NCI-H446 (cell line): ENCODE measurements around the gene CYP4V2.

Experiments used
- DNase-seq, 2 experiments: peaks; one replicate each; lab custom pipeline; 2025; lab: John Stamatoyannopoulos, UW

Gene CYP4V2

DNA sequence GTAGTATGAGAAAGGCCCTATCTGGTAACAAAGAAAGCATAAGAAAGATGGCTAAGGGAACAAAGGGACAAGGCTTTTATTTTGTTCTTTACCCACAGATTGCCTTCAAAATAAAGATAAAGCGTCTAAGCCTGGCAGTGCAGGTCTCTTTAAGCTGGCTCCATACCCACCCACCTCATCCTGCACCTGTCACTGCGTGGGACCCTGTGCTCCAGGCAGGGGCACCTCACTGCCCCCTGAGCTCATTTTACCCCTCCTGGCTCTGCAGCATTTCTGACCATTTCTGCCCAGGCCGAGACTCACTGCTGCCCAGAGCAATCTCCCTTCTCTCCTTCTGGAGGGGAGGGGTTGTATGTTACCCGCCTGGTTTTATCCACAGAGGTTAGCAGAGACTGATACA, 1.7 kb upstream of the CYP4V2 start:
- DNase-seq, result no peak

DNA sequence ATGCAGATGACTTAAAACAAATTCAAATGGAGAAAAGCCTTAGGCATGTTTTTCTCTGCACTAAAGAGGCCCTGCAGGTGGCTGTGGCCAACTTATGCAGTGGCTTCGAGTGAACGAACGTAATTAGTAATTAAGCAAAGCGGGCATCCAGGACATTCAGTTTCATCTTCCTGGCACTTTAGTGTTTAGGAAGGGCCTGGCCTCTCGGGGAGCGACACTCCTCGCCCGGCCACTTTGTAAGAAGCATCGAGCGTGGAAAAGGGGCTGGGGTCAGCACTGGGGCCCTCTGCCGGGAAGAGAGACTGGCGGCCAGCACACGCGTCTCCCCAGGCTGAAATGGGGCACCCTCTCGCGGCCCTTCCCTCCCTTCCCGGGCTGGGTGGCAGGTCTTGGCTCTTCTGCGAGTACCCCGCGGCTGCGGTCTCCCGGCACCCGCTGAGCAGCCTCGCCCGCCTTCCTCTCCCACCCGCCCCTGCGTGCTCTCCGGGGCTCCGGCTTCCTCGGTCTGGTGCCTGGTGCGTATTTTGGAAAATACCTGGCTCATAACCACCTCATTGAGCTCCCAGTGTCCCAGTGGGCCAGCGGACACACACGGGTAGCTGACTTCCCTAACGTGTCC, 677 bp upstream of the CYP4V2 start:
- DNase-seq, result no peak

DNA sequence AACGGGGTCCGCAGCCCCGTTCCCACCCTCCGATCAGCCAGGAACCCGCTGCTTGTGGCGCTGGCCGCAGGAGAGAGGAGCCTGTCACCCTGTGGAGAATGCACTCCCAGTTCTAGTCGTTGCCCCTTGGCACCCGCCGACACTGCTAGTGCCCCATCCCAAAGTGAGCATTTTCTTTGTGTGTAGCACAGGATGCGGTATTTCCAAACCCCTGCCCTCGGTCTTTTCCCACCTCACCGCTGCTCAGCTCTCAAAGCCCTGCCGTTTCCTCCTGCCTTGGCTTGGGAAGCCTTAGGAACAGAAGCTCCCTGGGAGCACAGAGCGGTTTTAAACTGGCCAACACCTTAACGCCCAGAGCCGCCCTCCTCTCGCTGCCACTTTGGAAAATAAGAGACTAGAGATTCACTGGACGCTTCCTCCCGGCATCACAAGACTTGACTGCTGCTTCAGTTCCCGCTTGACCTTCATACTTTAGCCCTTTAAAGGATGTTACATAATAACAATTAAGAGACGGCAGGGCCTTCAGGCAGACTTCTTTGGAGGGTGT, 772 bp downstream of the CYP4V2 start:
- no peak for DNase-seq

DNA sequence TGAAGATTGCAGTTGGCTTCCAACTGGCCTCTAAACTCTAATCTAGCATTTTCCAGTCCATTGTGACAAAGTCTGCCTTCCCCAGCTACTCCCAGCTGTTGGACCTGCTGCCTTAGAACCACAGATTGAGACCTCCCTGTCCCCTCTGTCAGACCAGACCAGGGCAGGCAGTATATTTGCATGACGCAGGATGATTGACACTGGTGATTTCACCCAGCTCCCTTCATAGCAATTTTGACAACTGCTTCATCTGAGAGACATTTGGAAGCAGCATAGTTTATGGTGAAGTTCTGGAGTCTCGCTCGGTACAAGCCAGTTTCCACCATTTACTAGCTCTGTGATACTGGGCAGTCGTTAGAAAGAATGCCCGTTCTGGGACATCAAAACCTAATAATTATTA, 2.5 kb downstream of the CYP4V2 start:
- DNase-seq, result no peak

DNA sequence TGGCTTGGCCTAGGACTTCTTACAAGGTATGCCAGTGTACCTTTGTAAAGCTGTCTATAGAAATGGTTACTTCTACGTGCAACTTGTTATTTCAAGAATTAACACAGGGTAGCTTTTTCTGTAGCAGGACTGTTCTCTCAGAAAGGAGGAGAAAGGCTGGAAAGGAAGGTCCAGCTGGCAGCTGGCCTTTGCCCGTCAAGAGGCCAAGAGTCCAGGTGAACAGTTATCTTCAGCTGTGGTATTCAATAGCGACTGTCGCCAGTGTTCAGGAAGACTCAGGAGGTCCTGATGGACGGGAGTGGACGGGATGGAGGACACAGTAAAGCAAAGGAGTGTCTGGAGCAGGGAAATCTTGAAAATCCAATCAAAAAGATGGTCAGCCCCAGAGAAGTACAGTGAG, 4.7 kb downstream of the CYP4V2 start:
- no peak for DNase-seq

DNA sequence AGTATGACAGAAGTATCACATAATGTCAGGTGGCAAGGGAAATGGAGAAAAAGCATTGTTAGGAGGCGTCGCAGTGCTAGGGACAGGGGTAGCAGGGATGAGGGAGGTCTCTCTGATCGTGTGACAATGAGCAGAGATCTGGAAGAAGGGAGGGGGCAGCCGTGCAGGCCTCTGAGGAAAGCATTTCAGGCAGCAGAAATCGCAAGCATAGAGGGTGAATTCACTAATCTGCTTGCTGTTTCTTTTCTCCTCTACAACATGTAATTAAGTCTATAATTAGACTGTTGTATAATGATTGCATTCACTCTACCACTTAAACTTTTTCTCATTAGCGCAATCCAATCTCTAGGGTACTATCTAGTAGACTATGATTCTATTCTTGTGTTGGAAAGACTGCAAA, 9.1 kb downstream of the CYP4V2 start:
- DNase-seq, result no peak

DNA sequence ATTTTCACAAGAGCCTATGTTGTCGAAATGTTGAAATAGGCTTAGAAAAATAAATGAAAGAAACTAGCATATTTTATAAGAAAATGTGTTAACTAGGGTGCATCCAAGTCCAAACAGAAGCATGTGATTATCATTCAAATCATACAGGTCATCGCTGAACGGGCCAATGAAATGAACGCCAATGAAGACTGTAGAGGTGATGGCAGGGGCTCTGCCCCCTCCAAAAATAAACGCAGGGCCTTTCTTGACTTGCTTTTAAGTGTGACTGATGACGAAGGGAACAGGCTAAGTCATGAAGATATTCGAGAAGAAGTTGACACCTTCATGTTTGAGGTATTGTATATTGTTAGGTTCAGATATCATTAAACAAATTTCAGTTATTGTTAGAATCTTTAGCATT, 9.6 kb downstream of the CYP4V2 start:
- no peak for DNase-seq

DNA sequence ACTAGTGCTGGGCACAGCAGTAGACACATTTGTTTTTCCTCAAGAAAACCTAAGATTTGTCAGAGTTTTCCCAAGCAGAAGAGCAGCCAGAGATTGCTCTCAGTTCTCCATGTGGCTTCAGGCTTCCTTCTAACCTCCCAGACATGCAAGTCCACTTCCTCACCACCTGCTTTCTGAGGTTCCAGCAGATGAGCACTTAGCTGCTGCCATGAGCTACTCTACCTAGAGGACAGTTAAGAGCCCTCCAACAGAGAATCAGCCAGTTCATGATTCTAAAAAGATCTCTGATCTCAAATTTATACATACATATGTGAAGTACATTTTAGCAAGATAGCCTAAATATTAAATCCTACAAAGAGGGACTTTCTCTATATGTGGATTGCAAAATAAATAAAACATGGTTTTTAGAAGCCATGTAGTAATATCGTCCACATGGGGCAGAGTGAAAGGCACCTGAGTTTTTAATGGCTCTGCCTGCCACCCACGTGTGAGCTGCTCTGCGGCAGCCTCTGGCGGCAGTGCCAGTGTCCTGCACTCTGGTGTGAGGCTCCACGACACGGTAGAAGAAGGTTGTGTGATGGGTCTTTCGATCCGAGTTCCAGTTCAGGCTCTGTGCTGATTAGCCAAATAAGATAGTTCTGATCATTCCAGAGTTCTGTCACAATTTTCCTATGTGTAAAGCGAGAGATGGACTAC, 10.3 kb downstream of the CYP4V2 start:
- DNase-seq, result no peak

DNA sequence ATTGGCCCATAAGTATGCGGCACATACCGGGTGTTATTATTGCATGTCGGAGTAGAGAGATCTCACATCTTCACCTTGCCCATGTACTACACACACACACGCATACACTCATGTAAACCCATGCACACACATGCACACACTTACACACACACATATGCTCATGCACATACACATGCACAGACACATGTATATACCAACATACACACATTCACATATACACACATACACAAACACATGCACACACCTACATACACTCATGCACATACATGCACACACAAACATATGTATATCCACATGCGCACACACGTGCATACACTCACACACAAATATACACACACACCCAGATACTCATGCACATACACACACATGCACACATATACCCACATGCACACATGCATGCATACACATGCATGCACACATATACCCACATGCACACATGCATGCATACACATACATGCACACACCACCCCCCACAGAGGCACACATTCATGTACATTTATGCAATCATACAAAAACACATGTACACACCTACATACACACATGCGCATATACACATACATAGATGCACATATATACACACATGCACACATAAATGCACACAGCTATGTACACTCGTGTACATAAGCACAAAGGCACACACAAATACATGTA, 11.2 kb downstream of the CYP4V2 start:
- no peak for DNase-seq

DNA sequence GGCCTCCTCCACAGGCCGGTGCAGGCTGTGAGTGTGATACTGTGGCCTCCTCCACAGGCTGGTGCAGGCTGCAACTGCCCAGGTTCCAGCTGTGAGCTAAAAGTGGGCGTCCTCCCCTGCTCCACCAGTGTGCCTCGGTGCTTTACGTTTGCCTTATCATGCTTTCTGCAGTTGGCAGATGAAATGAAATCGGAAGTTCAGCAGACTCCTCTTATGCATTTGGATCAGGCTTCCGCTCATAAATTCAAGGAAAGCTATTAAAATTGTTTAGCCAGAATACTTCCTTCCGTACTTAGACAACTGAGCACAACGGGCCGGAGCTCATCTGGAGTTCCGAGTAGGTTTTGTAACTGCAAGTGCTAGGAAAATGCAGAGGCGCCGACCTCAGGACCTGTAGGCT, 12.0 kb downstream of the CYP4V2 start:
- DNase-seq, result no peak

DNA sequence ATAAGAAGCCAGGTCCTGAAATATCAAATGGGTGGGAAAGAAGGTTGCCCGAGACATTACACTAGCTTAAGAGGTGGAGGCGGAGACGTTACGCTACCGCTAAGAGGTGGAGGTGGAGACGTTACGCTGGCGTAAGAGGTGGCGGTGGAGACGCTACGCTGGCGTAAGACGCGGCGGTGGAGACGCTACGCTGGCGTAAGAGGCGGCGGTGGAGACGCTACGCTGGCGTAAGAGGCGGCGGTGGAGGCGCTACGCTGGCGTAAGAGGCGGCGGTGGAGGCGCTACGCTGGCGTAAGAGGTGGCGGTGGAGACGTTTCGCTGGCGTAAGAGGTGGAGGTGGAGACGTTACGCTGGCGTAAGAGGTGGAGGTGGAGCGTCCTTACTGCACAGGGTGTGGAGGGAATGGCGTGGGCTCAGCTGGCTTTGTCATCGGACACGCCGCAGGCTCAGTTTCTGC, 12.8 kb downstream of the CYP4V2 start:
- no peak for DNase-seq

DNA sequence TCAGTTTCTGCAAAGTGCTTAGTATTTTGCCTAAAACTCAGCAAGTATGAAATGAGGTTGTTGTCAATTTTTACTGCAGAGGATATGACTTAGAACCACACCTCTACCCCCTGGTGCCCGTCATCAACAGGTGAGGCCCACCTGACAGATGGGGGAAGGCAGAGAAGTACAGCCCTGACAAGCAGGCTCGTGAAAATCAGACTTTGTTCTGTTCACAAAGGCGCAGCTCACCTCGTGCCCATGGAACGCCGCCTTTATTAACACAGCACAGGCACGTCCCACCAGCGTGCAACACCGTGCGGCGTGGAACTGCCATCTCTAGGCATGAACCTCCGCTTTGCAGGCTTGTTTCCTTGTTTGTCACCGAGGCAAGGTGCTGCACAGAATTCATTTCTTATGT, 13.3 kb downstream of the CYP4V2 start:
- no peak for DNase-seq

DNA sequence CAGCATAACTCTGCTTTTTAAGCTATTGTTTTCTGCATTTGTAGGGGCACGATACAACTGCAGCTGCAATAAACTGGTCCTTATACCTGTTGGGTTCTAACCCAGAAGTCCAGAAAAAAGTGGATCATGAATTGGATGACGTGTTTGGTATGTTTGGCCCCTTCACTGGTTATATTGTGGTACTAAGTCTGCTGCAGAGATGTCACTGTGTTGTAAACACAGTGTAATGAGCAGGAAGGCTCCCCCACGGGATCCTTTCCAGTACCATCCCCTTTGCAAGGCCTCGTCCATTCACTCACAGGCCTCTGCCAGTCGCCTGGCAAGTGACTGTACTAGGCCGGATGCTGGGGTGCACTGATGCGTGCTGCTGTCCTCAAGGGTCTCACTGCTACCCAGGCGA, 13.8 kb downstream of the CYP4V2 start:
- DNase-seq, result no peak

DNA sequence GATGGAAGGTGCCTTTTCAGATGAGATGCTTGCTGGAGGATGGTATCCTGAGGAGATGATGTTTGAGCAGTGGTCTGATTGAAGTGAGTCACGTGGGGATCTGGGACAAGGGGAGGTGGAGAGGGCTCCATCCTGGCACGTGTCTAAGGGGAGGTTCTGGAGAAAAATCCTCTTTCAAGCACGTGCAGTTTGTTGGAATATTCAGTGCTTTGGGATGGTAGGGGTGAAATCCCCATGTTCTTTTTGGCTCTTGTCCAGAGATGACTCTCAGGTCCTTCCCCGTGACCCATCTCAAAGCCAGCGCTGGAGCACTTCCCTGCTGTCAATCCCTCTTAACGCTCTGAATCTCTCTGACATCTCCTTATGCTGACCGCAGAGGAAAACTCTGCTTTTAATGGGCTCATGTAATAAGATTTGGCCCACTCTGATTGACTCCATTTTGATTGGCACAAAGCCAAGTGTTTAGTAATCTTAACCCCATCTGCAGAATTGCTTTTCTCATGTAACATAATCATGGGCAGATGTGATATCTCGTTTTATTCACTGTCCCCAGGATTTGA, 25.2 kb downstream of the CYP4V2 start:
- DNase-seq, result peak in 1 of 2 experiments; percentile 2

DNA sequence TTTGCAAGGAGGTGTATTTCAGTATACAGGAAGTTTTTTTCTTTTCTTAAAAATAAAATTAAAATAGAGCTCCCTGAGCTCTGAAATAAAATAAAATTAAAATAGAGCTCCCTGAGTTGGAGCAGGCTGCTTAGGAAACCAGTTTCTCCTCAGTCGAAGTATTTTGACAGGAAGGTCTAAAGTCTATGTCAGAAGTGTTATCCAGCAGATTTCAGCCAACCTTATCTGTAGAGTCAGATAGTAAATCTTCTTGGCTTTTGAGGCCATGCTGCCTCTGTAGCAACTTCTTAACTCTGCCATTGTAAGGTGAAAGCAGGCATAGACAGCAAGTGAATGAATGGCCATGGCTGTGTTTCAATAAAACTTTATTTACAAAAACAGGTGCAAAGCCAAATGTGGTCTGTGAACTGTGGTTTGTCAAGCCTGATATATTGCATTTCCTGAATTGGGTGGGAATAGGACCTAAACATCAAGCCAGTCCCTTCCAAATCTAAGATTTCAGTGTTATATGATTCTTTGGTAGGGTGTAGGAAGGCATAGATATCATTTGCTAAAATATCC, 26.4 kb downstream of the CYP4V2 start:
- DNase-seq, result no peak

DNA sequence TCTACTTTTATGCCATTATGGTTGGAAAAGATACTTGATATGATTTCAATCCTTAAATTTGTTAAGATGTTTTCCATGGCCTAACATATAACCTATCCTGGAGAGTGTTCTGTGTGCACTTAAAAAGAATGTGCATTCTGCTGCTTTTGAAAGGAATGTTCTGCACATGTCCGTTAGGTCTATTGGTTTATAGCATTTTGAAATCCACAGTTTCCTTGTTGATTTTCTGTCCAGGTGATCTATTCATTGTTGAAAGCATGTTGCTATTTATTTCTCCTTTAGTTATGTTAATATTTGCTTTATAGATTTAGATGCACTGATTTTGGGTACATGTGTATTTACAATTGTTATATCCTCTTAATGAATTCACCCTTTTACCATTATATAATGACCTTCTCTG, 30.3 kb downstream of the CYP4V2 start:
- DNase-seq, result no peak

DNA sequence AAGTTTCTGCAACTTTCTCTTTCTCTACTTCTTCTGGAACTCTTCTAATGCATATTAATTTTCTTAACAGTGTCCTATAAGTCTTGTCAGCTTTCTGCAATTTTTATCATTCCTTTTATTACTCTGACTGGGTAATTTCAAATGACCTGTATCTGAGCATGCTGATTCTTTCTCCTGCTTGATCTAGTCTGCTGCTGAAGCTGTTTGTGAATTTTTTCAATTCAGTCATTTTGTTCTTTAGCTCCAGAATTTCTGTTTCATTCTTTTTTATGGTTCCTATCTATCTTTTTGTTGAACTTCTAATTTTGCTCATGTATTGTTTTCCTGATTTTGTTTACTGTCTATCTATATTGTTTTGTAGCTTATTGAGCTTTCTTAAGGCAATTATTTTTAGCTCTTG, 34.5 kb downstream of the CYP4V2 start:
- no peak for DNase-seq

DNA sequence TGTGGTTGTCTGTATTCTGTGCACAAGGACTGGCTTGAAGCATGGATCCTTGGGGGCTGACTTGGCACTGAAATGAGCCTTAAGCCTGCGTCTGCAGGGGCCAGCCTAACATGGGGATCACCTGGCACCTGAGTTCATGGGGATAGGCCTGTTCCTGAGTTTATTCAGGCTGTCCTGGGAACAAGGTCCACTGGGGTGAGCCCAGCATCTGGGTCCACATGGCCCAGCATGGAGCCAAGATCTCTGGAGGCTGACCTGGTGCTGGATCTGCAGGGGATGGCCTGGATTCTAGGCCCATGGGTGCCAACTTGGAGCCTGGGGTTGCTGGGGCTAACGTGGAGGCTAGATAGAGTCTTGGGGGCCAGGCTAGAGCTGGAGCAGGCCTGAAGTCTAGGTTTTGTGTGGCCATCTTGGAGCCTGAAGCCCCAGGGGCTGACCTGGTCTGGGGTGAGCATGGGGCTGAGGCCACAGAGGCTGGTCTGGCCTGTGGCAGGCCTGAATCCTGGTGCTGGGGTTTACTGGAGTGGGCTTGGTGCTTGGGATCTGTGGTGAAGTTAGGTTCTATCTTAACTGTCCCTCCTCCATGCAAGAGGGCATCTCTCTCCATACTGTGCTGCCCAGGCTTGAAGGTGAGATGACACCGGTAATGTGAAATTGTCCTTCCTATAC, 35.3 kb downstream of the CYP4V2 start:
- no peak for DNase-seq

DNA sequence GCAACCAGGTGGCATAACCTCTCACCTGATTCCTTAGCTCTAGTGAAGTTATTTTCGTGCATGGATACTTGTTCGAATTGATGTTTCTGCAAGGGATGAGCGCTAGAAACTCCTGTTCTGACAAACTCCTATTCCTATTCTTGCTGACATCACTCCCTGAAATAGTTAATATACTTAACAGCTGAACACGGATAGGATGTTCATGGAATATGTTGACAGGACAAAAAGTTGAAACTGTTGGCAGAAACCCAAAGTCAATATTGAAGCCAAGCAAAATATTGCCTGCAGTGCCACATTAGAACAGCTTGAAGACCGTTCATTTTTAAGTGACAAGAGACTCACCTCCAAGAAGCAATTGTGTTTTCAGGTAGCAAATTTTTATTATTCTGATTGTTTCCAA, 35.9 kb downstream of the CYP4V2 start, which contains the start of gene KLKB1:
KLKB1 (plus strand) TSS at position 287 of the 400 bp plus-strand sequence. CDS start 689 bp downstream, outside the sequence.
- DNase-seq, result no peak

DNA sequence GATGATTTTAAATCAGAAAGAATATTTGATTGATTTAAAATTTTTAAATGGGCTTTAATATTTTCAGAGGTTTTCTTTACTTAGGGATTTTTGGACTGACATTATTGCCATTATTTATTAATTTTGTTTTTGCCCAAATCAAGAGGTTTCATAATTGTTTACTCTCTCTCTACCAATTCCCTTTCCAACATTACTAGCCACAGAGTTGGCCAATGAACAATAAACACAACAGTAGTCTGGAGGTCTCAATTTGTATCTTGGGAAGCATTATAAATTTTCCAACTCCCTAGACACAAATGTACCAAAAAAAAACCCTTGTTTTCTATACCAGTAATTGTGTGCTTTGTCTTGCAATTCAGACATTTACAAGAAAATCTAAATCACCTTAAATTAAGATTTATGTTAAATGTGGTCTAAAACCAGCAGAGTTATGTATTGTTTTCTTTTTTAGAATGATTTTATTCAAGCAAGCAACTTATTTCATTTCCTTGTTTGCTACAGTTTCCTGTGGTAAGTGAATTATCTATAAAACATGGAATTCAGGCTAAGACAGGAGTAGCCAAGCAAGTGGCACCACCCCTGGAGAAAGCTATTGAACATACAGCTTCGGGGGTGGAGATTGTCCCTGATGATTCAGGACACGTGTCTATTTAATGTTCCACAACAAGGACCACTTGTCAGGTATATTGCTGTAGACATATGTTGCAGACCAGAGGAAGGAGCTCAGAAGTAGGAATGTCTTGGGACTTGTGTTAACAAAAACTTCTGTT, 36.6 kb downstream of the CYP4V2 start:
- DNase-seq, result no peak

DNA sequence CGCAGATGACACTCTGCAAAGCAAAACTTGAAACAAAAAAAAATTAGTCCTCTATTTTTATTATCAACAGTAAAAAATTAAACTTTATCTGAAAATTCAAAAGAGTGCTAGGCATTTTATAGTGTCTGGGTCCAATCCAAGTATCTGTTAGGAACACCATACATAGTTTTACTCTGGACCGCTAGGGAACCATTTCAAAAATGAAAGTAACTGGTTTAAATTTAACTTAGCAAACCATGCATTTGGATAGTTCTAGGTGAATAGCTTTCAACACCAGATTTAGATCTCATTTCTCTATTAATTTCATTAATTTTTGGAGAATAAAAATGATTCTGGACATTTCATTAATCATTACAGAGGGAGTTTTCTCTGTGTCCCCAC, 37.1 kb downstream of the CYP4V2 start:
- DNase-seq, result no peak
